GM18502 (cell line): Measurements from ENCODE around the gene PJA1.

Source experiments
- ATAC-seq: cut with Tn5 transposase; IDR thresholded peaks from one replicate; pipeline ENCODE4 v1.9.1; 2021; ENCODE audit warnings: mild to moderate bottlenecking; ENCODE audit not compliant: unreplicated experiment, poor library complexity

PJA1 gene

DNA sequence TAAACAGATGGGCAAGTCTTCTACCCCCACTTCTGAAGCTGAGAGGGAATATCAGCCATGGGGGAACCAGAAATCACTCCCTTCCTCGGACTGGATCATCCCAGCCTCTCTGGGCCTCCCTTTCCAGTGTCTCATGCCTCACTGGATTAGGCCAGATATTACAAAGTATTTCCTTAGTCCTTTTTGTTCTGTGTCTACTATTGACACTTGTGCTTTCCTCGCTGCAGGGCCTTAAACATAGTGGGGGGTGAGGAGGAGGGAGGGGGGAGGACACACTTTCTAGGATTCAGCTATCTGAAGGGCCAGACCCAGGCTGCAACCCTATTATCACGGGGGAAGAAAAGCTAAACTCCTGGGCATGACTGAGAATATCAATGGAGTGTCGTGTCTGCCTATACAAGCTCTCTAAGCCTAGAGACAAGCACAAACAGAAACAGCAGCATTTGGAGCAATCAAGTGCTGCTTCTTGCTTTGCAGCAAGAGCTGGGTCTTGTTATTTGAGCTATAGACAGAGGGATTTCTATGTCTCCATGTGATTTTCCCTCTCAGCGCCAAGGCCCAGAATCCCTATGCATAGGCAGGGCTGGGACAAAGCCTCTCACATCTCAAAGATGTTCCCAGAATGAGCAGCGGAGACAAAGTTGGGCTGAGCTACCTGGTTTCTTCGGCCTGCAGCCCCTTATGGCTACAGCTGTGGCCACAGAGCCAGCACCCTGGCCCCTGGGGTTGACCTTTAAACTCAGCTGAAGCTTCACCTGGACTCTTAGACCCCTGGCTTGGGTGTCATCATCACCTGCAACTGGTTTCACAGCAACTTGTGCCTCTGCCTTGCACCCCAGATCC, 20.2 kb downstream of the PJA1 start:
- ATAC-seq = no peak

DNA sequence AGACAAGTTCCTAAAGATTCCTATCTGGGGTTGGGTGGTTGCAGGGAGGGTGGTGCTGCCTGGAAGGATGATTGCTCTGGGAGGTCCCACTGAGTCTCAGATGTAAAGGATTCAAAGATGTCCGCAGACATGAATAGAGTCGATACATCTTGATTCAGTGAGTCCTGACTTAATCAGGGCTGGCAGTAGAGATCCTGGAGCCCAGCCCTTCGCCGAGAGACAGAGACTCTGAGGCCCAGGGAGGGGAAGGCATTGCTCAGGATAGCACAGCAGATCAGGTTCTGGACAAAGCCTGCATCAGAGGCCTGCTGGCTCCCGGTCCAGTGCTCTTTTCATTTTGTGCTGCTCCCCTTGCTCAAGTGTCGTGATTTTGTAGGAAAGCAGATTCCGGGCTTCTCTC, 21.7 kb downstream of the PJA1 start:
- no peak for ATAC-seq

GRCh38 chrX:69142788-69143469, 22.3 kb downstream of the PJA1 start:
- no peak for ATAC-seq

DNA sequence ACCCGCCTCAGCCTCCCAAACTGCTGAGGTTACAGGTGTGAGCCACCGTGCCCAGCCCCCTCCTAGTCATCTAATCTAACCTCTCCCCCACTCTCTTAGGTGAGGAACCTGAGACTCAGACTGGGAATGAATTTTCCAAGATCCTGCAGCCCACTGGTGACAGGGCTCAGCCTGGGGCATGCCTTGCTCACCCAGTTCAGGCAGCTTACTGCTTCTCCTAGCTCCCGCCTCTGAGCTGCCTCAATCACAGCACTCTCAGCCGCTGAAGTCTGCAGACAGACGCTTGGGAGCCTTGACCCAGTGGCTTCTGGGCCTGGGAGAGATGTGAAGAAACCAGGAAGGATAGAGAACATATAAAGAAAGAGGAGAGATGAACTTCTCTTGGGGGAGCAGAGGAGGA, 24.4 kb downstream of the PJA1 start:
- no peak for ATAC-seq

DNA sequence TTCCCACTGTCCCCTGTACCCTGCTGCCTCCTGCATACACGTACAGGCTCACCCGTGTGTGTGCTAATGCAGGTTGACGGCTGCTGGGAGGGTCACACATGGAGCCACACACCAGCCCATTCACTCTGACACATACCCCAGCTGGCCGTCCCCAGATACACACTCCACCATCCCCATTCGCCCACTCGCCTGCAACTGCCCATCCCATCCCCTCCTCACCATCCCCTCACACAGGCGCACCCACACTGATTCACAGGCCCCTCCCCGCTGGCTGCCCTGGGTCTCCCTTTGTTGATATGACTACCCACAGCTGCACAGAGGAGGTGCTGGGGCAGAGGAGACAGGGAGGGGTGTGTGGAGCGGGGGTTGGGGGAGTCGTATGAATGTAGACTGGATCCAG, 25.7 kb downstream of the PJA1 start:
- ATAC-seq = no peak

GRCh38 chrX:69138512-69138911, 26.7 kb downstream of the PJA1 start:
- no peak for ATAC-seq

GRCh38 chrX:69138118-69138390, 27.2 kb downstream of the PJA1 start:
- ATAC-seq = no peak

DNA sequence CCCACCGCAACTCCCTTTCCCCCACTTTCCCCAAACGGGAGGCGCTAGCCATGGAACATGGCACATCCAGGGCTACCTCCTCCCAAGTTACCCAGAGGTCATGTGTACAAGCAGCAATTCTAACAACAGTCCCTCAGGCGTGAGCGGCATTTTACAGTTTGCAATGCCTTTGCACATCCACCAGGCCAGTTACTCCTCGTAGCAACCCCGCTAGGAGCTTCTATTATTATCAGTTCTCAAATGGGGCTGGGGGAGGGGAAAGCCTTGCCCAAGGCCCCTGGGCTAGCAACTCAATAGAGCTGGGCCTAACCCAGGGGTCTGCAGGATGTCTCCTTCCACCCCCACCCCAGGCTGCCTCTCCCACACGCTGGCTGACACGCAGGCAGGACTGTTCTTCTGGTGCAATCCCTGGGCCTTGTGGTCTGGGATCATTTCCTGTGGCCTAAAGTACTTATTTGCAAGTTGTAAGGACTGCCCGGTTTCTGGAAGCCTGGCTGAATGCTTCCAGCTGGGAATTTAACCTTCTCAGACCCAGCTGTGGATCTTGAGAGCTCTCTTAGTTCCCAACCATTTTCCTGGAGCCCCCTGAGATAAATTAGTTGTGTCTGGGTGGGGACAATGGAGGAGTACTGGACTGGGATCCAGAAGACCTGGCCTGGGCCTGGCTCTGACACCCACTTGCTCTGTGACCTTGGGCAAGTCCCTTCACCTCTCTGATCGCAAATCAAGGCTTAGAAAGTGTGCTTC, 27.7 kb downstream of the PJA1 start:
- no peak for ATAC-seq

DNA sequence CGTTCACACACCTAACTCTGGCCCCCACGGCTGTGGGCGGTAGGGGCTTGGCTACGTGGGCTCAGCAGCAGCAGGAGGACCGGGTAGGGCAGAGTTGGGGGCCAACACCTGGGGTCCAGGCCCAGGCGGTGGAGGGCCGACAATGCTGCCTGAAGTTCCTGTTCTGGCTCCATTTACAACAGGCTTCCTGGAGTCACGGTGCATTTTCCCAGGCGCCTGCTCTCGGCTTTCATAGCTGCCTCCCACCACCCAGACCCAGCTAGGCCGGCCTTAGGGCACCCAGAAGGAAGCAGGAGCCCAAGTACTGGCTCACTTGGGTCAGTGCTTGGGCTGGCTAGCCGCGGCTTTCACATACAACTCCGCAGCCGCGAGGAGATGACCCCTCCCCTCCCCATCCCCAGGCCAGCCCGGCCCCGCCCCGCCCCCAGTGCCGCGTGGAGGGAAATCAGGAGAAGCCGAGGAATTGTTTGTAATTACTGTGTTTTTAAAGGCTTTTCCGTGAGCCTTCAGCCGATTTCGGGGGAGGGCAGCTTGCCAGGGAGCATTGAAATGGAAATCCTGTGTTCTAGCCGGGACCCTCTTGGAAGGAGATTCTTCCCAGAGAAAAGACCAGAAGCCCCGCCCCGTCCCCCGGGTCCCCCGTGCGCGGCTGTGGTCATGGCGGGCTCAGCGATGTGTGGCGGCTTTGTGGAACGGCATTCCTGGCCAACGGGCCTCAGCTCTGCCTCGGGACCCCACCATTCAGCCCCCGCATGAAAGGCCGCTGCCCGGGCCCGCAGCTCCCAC, 28.5 kb downstream of the PJA1 start:
- no peak for ATAC-seq

- ATAC-seq = no peak
Observed at GRCh38 chrX:69133921-69134542, 31.2 kb downstream of the PJA1 start.

DNA sequence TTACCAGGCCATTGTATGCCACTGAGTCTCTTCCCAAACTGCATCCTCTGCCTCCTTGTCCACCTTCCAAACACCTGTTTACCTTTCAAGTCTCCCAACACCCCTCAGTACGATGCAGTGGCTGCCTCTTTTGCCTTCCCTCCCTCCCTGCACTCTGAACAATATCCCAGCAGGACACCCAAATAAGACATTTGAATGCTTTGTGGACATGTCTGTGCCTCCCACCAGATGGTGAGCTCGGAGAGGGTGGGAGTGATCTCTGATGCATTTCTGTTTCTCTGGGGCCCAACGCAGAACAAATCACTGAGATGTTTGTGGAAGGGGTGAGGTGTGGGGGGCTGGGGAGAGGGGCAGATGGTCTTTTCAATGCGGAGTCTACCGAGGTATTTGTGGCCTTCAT, 33.4 kb downstream of the PJA1 start:
- no peak for ATAC-seq

- ATAC-seq = no peak
Observed at GRCh38 chrX:69130439-69130838, 34.8 kb downstream of the PJA1 start.

- ATAC-seq = no peak
Observed at GRCh38 chrX:69128588-69128987, 36.7 kb downstream of the PJA1 start.

GRCh38 chrX:69127466-69127865, 37.8 kb downstream of the PJA1 start:
- ATAC-seq = no peak

- ATAC-seq = no peak
Observed at GRCh38 chrX:69126642-69127041, 38.6 kb downstream of the PJA1 start.

DNA sequence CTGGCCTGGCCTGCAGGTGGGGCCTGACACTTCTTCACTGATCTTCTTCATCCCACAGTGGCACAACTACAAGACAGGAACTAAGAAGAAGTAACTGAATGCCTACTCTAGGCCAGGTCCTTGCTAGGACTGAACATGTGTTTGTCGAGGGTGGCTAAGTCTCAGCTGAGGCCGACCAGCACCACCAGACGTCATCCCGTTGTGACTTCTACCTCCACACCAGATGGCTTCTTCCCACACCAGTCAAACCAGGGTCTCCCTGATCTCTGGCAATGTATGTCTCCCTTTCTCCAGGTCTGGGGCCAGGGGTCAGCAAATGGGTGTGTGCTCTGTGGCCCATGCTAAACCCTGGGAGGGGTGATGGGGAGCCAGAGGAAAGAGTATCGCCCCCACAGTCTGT, 40.2 kb downstream of the PJA1 start:
- ATAC-seq = no peak

DNA sequence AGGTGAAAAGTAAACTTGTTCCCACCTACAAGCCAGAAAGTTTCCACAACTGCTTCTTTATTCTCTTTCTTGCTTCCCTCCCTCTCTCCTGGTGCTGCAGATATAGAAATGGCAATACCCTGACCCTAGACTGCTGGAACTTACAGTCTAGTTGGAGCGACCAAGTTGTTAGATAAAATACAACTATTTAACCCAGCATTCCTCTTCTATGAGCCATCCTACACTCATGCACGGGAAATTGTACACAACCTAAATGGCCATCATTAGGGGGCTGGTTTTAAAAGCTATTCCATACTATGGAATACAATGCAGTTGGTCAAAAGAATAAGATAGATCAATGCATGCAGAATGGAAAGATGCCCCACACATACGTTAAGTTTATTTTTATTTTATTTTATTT, 41.1 kb downstream of the PJA1 start:
- no peak for ATAC-seq

- no peak for ATAC-seq
Observed at GRCh38 chrX:69123481-69123880, 41.8 kb downstream of the PJA1 start.

DNA sequence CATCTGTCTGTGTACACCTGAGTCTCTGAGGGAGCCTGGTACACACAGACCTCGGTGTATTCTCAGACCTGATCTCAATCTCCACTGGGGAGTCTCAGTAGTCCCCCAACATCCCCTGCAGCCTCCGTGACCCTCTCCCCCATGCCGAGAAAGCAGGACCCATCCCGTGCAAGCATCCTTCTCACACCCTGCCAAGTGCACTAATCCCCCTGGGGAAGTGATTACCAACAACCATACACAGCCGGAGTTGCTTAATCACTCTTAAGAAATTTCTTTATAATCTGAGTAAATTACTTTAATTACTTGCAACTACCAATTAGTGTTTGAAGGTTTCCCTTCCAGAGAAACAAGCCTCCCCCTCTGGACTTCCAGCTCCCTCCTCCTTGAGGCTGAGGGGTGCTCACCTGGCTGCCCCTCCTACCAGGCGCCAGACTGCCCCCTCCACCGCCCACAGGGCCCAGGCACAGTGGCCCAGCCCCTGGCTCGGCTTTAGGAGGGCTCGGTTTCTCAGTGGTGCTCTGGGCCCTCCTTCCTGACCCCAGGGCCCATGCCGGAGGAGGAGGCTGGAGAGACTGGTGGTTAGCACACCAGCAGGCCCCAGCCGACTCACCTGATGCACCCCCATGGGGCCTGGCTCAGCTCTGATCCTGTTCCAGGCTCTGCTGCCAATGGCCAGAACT, 43.8 kb downstream of the PJA1 start:
- no peak for ATAC-seq

DNA sequence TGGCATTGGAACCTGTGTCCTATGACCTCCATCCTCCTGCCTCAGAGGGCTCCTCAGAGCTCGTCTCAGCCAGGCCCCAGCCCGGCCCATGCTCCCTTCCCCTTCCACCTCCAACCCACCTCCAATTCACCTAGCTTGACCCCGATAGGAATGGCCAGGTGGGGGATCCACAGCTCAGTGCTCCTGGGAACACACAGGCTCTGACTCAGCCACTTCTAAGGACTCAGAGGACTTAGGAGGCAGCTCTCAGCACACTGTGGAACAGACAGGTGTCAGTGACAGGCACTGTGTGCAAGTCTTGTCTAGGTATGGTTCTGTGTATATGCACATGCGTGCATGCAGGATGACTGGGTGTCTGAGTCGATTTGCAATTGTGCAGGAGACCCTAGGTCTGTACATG, 44.8 kb downstream of the PJA1 start:
- no peak for ATAC-seq
